RWPE2 (cell line): Measurements from ENCODE around the gene GDI2.

Experiments used
- ATAC-seq: fragments of 200-7000 bp; cut with Tn5 transposase; 3 replicates; pipeline ENCODE4 v1.9.1; 2021; ENCODE audit warnings: low read depth
- DNase-seq: peaks from one replicate; pipeline ENCODE4 v3.0.0-alpha.2; 2020; ENCODE audit warnings: low spot score
- H3K27ac ChIP-seq: fragments of 450-650 bp; 2 replicates; pipeline ENCODE4 v1.5.1; 2017; ENCODE audit warnings: mild to moderate bottlenecking; ENCODE audit not compliant: poor library complexity, severe bottlenecking
- H3K27me3 ChIP-seq: fragments of 250-450 bp; sonication (Bioruptor Pico); 2 replicates; pipeline ENCODE4 v1.5.1; 2021; ENCODE audit warnings: mild to moderate bottlenecking, moderate library complexity; ENCODE audit not compliant: insufficient read depth, poor library complexity, severe bottlenecking
- H3K36me3 ChIP-seq: fragments of 250-450 bp; sonication (Bioruptor Pico); 2 replicates; pipeline ENCODE4 v1.5.1; 2020; ENCODE audit warnings: low read depth, mild to moderate bottlenecking, moderate library complexity
- H3K4me1 ChIP-seq: fragments of 250-450 bp; sonication (Bioruptor Pico); 2 replicates; pipeline ENCODE4 v1.5.1; 2021; ENCODE audit warnings: mild to moderate bottlenecking, moderate library complexity; ENCODE audit not compliant: insufficient read depth, poor library complexity, severe bottlenecking
- H3K4me3 ChIP-seq: fragments of 250-450 bp; sonication (Bioruptor Pico); 2 replicates; pipeline ENCODE4 v1.5.1; 2021; ENCODE audit warnings: mild to moderate bottlenecking, moderate library complexity; ENCODE audit not compliant: severe bottlenecking
- H3K9me3 ChIP-seq: fragments of 250-450 bp; sonication (Bioruptor Pico); 2 replicates; pipeline ENCODE4 v1.5.1; 2021; ENCODE audit warnings: mild to moderate bottlenecking, moderate library complexity; ENCODE audit not compliant: severe bottlenecking
- CTCF ChIP-seq: fragments of 450-650 bp; IDR thresholded peaks from one replicate; pipeline ENCODE4 v1.5.1; 2017; ENCODE audit warnings: mild to moderate bottlenecking, moderate library complexity; ENCODE audit not compliant: poor library complexity, severe bottlenecking

GDI2 gene

GRCh38 chr10:5805711-5806110 is 7.5 kb downstream of the GDI2 start:
- H3K4me3 ChIP-seq = no peak overlapping the region
- no peaks in the 10 kb centered on the region for H3K27me3 ChIP-seq
- no peak for TF ChIP-seq CTCF
- DNase-seq (no peak), ATAC-seq (no peak)
- peaks cover 43% of the 10 kb centered on the region for H3K36me3 ChIP-seq
- no peaks in the 10 kb centered on the region for H3K9me3 ChIP-seq
- H3K4me1 ChIP-seq = peaks cover 20% of the 10 kb centered on the region
- H3K27ac ChIP-seq = no peak overlapping the region

GRCh38 chr10:5805260-5805659 is 8.0 kb downstream of the GDI2 start:
- no peak for TF ChIP-seq CTCF
- Histone ChIP-seq H3K27ac (no peak overlapping the region), H3K9me3 (no peaks in the 10 kb centered on the region), H3K36me3 (peaks cover 47% of the 10 kb centered on the region), H3K4me3 (no peak overlapping the region), H3K27me3 (no peaks in the 10 kb centered on the region), H3K4me1 (peaks cover 21% of the 10 kb centered on the region)
- no peak for ATAC-seq
- DNase-seq = no peak

- no peaks in the 10 kb centered on the region for H3K27me3 ChIP-seq
- ATAC-seq (no peak), DNase-seq (no peak)
- no peak overlapping the region for H3K4me3 ChIP-seq
- H3K36me3 ChIP-seq = peaks cover 56% of the 10 kb centered on the region
- H3K9me3 ChIP-seq = no peaks in the 10 kb centered on the region
- no peak for TF ChIP-seq CTCF
- peaks cover 15% of the 10 kb centered on the region for H3K4me1 ChIP-seq
- no peak overlapping the region for H3K27ac ChIP-seq
These were observed 8.8 kb downstream of the GDI2 start for GRCh38 chr10:5804386-5804785.

- no peak for DNase-seq
- no peak for TF ChIP-seq CTCF
- H3K36me3 ChIP-seq = peaks cover 69% of the 10 kb centered on the region
- H3K9me3 ChIP-seq = no peaks in the 10 kb centered on the region
- H3K4me3 ChIP-seq = no peak overlapping the region
- peak overlapping the region; percentile 27 for H3K27ac ChIP-seq
- no peaks in the 10 kb centered on the region for H3K27me3 ChIP-seq
- ATAC-seq = peak; percentile 69
- peaks cover 15% of the 10 kb centered on the region for H3K4me1 ChIP-seq
These were observed 12.5 kb downstream of the GDI2 start for GRCh38 chr10:5800782-5801181.

- Histone ChIP-seq H3K36me3 (peaks cover 88% of the 10 kb centered on the region), H3K9me3 (no peaks in the 10 kb centered on the region), H3K4me3 (no peak overlapping the region), H3K27me3 (no peaks in the 10 kb centered on the region), H3K4me1 (no peaks in the 10 kb centered on the region), H3K27ac (no peak overlapping the region)
- no peak for TF ChIP-seq CTCF
- ATAC-seq (no peak), DNase-seq (no peak)
These were observed 19.0 kb downstream of the GDI2 start for GRCh38 chr10:5794236-5794635.
